Osteoblast (primary cell): ENCODE measurements around the gene MEF2A. TPM values are rescaled to one million over a fixed set of nuclear protein-coding genes. Genes with fewer than 3 reads are reported as not detected.

Experiments
- DNase-seq: peaks from one replicate; pipeline ENCODE4 v3.0.0; 2011; ENCODE audit warnings: low spot score, mixed read lengths; ENCODE audit not compliant: insufficient read length; ENCODE audit errors: missing footprints
- H2AFZ ChIP-seq: 2 replicates; pipeline ENCODE4 v1.6.0; 2011; ENCODE audit warnings: mild to moderate bottlenecking, low read length
- H3K27ac ChIP-seq: 2 replicates; pipeline ENCODE4 v1.5.1; 2011; ENCODE audit warnings: mild to moderate bottlenecking, low read depth, low read length, moderate library complexity
- H3K27me3 ChIP-seq: 2 replicates; pipeline ENCODE4 v1.6.0; 2012; ENCODE audit warnings: mild to moderate bottlenecking, control low read depth, inconsistent platforms, low read length, moderate library complexity; ENCODE audit not compliant: insufficient read depth
- H3K36me3 ChIP-seq: 2 replicates; pipeline ENCODE4 v1.5.1; 2011; ENCODE audit warnings: mild to moderate bottlenecking, low read length, control low read depth, moderate library complexity; ENCODE audit not compliant: insufficient read depth
- H3K4me1 ChIP-seq: 2 replicates; pipeline ENCODE4 v1.5.1; 2011; ENCODE audit warnings: mild to moderate bottlenecking, low read length, control low read depth, moderate library complexity; ENCODE audit not compliant: insufficient read depth
- H3K4me2 ChIP-seq: 2 replicates; pipeline ENCODE4 v1.6.0; 2011; ENCODE audit warnings: mild to moderate bottlenecking, low read length; ENCODE audit not compliant: insufficient read depth
- H3K4me3 ChIP-seq: fragments of 200-600 bp; sonication (generic); 3 replicates; pipeline ENCODE4 v1.5.1; 2012; ENCODE audit warnings: mild to moderate bottlenecking, low read length, inconsistent platforms; ENCODE audit not compliant: insufficient read depth
- H3K79me2 ChIP-seq: 2 replicates; pipeline ENCODE4 v1.6.0; 2012; ENCODE audit warnings: mild to moderate bottlenecking, low read length, control low read depth, inconsistent platforms; ENCODE audit not compliant: insufficient read depth
- H3K9me3 ChIP-seq: 2 replicates; pipeline ENCODE4 v1.5.1; 2011; ENCODE audit warnings: low read depth, low read length, control low read depth
- H4K20me1 ChIP-seq: 2 replicates; pipeline ENCODE4 v1.6.0; 2012; ENCODE audit warnings: mild to moderate bottlenecking, low read length, control low read depth; ENCODE audit not compliant: insufficient read depth
- CTCF ChIP-seq: IDR thresholded peaks from 2 replicates; pipeline ENCODE4 v1.5.1; 2011; ENCODE audit warnings: mild to moderate bottlenecking, low read depth, low read length, moderate library complexity; ENCODE audit errors: extremely low read depth
- total RNA-seq: library from RNA; depleted of rRNA; stranded (reverse); fragments of >200 nt; gene quantifications from 2 replicates; pipeline ENCODE4 v1.2.3, GENCODE V29; 2012

Gene MEF2A
- total RNA-seq, 1 donor, result 55.4 TPM

- no peak overlapping the region for H3K4me2 ChIP-seq
- H3K4me1 ChIP-seq, result no peaks in the 10 kb centered on the region
- no peak overlapping the region for H2AFZ ChIP-seq
- H3K9me3 ChIP-seq, result no peaks in the 10 kb centered on the region
- H3K27me3 ChIP-seq, result no peaks in the 10 kb centered on the region
- DNase-seq, result no peak
- H3K36me3 ChIP-seq, result peaks cover 8% of the 10 kb centered on the region
- no peak overlapping the region for H3K27ac ChIP-seq
- H4K20me1 ChIP-seq, result no peaks in the 10 kb centered on the region
- no peak for TF ChIP-seq CTCF
- H3K4me3 ChIP-seq, result no peak overlapping the region
- H3K79me2 ChIP-seq, result peaks cover 9% of the 10 kb centered on the region
These were observed 103.5 kb downstream of the MEF2A start for GRCh38 chr15:99669250-99669649.

- H3K36me3 ChIP-seq, result peaks cover 21% of the 10 kb centered on the region
- no peak for TF ChIP-seq CTCF
- no peaks in the 10 kb centered on the region for H3K27me3 ChIP-seq
- H2AFZ ChIP-seq, result no peak overlapping the region
- H3K27ac ChIP-seq, result no peak overlapping the region
- H4K20me1 ChIP-seq, result no peaks in the 10 kb centered on the region
- H3K4me1 ChIP-seq, result no peaks in the 10 kb centered on the region
- no peak overlapping the region for H3K4me2 ChIP-seq
- no peaks in the 10 kb centered on the region for H3K9me3 ChIP-seq
- H3K4me3 ChIP-seq, result no peak overlapping the region
- no peak for DNase-seq
- H3K79me2 ChIP-seq, result peaks cover 9% of the 10 kb centered on the region
These were observed 106.3 kb downstream of the MEF2A start for GRCh38 chr15:99671926-99672635.

- Histone ChIP-seq H4K20me1 (no peaks in the 10 kb centered on the region), H2AFZ (no peak overlapping the region), H3K4me2 (no peak overlapping the region), H3K27ac (no peak overlapping the region), H3K4me3 (no peak overlapping the region), H3K9me3 (no peaks in the 10 kb centered on the region), H3K36me3 (peaks cover 24% of the 10 kb centered on the region), H3K79me2 (peaks cover 9% of the 10 kb centered on the region), H3K4me1 (peaks cover 2% of the 10 kb centered on the region), H3K27me3 (no peaks in the 10 kb centered on the region)
- no peak for DNase-seq
- no peak for TF ChIP-seq CTCF
These were observed 107.3 kb downstream of the MEF2A start for GRCh38 chr15:99673111-99673510.

- H3K36me3 ChIP-seq, result peaks cover 34% of the 10 kb centered on the region
- H3K27me3 ChIP-seq, result no peaks in the 10 kb centered on the region
- no peak overlapping the region for H2AFZ ChIP-seq
- H3K4me1 ChIP-seq, result peaks cover 2% of the 10 kb centered on the region
- no peak overlapping the region for H3K4me2 ChIP-seq
- no peak overlapping the region for H3K27ac ChIP-seq
- H3K9me3 ChIP-seq, result no peaks in the 10 kb centered on the region
- peaks cover 1% of the 10 kb centered on the region for H3K79me2 ChIP-seq
- no peak overlapping the region for H3K4me3 ChIP-seq
- H4K20me1 ChIP-seq, result no peaks in the 10 kb centered on the region
- TF ChIP-seq CTCF, result no peak
- DNase-seq, result no peak
These were observed 108.5 kb downstream of the MEF2A start for GRCh38 chr15:99674279-99674678.
